ENCODE measurements around the gene COQ6. TPM values are rescaled to one million over a fixed set of nuclear protein-coding genes. Genes with fewer than 3 reads are reported as not detected.

Gene COQ6
- total RNA-seq, 1 experiment from 2014 or later = 21.9 TPM

DNA sequence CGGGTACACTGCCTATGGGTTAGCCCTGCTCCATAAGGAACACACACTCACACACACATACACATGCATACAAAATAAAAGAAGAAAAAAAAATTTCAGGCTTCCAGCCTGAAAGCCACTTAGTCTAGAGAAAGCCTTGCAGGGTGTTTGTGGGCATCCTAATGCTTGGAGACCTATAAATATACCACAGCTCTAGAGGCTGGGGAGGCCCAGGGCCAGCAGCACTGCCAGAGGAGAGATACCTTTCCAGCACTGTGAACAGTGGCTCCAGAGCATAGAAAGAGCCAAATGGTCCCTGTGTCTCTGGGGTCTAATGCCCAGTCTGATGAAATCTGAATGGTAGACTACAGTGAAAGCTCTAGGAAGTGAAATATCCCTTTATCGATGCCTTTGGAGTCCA is 13.1 kb upstream of the COQ6 start:
- no peak overlapping the region for H3K27ac Mint-ChIP-seq (ENCODE audit: unreplicated experiment)
- H3K4me3 Mint-ChIP-seq (ENCODE audit: low read depth, unreplicated experiment) = no peak overlapping the region
- TF ChIP-seq, protein P1, sequence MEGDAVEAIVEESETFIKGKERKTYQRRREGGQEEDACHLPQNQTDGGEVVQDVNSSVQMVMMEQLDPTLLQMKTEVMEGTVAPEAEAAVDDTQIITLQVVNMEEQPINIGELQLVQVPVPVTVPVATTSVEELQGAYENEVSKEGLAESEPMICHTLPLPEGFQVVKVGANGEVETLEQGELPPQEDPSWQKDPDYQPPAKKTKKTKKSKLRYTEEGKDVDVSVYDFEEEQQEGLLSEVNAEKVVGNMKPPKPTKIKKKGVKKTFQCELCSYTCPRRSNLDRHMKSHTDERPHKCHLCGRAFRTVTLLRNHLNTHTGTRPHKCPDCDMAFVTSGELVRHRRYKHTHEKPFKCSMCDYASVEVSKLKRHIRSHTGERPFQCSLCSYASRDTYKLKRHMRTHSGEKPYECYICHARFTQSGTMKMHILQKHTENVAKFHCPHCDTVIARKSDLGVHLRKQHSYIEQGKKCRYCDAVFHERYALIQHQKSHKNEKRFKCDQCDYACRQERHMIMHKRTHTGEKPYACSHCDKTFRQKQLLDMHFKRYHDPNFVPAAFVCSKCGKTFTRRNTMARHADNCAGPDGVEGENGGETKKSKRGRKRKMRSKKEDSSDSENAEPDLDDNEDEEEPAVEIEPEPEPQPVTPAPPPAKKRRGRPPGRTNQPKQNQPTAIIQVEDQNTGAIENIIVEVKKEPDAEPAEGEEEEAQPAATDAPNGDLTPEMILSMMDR (IDR thresholded peaks at IDR 0.05; ENCODE audit: unreplicated experiment) = no peak
- no peaks in the 10 kb centered on the region for H3K4me1 Mint-ChIP-seq (ENCODE audit: low read depth, unreplicated experiment)
- intact Hi-C loops (cut with micrococcal nuclease; ENCODE audit: unreplicated experiment) = no loop called here
- CTCF ChIA-PET = no interaction called here
- no peaks in the 10 kb centered on the region for H3K27me3 Mint-ChIP-seq (ENCODE audit: unreplicated experiment)
- BruUV-seq (replicated peaks) = no TSS peak
- no peak for DNase-seq
- peaks cover 23% of the 10 kb centered on the region for H3K36me3 Mint-ChIP-seq (ENCODE audit: insufficient read depth, unreplicated experiment)
- no peaks in the 10 kb centered on the region for H3K9me3 Mint-ChIP-seq (ENCODE audit: low read depth, unreplicated experiment)

DNA sequence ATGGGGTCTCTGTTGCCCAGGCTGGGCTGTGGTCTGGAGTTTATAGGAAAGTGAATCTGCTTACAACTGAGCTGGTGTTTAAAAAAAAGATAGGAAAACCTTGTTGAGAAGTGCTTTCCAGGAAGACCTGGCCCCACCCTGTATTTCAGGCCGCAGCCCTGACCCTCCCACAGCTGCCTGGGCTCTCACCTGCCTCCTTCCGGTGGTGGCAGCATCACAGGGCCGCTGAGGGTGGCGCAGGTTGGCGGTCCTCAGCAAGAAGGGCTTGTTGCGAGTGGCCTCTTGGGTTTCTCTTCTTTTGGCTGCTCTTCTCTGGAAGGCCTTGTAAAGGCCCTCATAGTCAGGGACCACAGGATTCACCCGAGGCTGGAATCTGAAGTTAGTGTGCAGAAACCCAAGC is 7.9 kb upstream of the COQ6 start:
- H3K27ac Mint-ChIP-seq (ENCODE audit: unreplicated experiment) = no peak overlapping the region
- intact Hi-C loops (cut with micrococcal nuclease; ENCODE audit: unreplicated experiment) = no loop called here
- TF ChIP-seq, protein P1 (IDR thresholded peaks at IDR 0.05; ENCODE audit: unreplicated experiment) = no peak
- peaks cover 12% of the 10 kb centered on the region for H3K4me1 Mint-ChIP-seq (ENCODE audit: low read depth, unreplicated experiment)
- H3K27me3 Mint-ChIP-seq (ENCODE audit: unreplicated experiment) = peaks cover 13% of the 10 kb centered on the region
- BruUV-seq (replicated peaks) = no TSS peak
- peaks cover 5% of the 10 kb centered on the region for H3K36me3 Mint-ChIP-seq (ENCODE audit: insufficient read depth, unreplicated experiment)
- DNase-seq = no peak
- no peaks in the 10 kb centered on the region for H3K9me3 Mint-ChIP-seq (ENCODE audit: low read depth, unreplicated experiment)
- CTCF ChIA-PET = interaction anchor here (0.6 kb wide), 1 partner anchor 87 kb away, joined by 3 read pairs; no protein-coding TSS in a partner anchor
- no peak overlapping the region for H3K4me3 Mint-ChIP-seq (ENCODE audit: low read depth, unreplicated experiment)

DNA sequence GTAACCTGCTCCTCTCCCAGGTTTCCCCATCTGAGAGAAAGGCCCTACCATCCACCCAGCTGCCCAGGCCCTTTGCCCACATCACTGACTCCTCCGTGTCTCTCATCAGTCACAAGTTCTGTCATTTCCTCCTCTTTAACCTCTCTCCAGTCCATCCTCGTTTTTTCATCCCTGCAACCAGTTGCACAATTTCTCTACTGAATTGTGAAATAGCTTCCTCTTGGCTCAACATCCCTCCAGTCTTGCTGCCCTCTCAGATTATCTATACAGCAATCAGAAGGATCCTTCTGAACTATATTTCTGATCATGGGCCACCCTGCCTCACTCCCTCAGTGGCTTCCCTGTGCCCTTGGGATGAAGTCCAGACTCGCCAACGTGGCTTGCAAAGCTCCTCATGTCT is 7.0 kb upstream of the COQ6 start:
- Mint-ChIP-seq H3K4me1 (ENCODE audit: low read depth, unreplicated experiment) (peaks cover 12% of the 10 kb centered on the region), H3K4me3 (ENCODE audit: low read depth, unreplicated experiment) (no peak overlapping the region), H3K27me3 (ENCODE audit: unreplicated experiment) (peaks cover 13% of the 10 kb centered on the region), H3K9me3 (ENCODE audit: low read depth, unreplicated experiment) (no peaks in the 10 kb centered on the region), H3K27ac (ENCODE audit: unreplicated experiment) (peak overlapping the region; percentile 76), H3K36me3 (ENCODE audit: insufficient read depth, unreplicated experiment) (peaks cover 5% of the 10 kb centered on the region)
- intact Hi-C loops (cut with micrococcal nuclease; ENCODE audit: unreplicated experiment) = no loop called here
- TF ChIP-seq, protein P1 (IDR thresholded peaks at IDR 0.05; ENCODE audit: unreplicated experiment) = no peak
- no TSS peak for BruUV-seq (replicated peaks)
- CTCF ChIA-PET = interaction anchor here (0.6 kb wide), 1 partner anchor 14 kb away, joined by 3 read pairs; no protein-coding TSS in a partner anchor
- no peak for DNase-seq

DNA sequence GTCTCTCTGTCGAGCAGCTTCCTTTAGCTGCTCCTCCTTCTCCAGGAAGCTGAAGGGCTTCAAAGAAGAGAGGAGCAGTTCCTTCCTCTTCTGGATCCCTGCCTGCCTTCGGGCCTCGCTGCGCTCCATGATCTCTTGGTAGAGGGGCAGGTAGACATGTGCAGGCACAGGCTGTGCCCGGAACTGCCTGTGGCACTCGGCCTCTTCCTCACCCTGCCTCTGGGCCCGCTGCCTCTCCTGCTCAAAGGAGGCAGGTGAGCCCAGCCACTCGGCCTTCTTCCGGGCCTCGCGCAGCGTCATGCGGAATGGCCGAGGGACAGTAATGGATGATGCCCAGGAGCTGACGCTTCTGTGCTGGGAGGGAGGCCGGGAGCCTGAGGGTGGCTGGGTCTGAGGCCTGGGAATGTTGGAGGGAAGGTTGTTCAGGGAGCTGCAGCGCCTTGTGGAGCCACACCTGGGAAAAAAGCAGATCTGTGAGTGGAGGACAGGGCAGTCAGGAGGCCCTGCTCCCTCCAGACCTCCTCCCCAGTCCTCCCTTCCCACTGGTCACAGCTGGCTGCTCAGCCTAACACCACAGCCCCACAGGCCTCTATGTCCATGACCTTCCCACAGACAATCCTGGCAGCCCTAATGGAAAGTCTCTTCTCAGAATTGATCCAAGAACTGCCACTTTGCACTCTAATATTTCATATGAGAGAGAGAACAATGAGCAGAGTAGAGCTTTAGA is 5.5 kb upstream of the COQ6 start:
- TF ChIP-seq, protein P1 (IDR thresholded peaks at IDR 0.05; ENCODE audit: unreplicated experiment) = no peak
- Mint-ChIP-seq H3K9me3 (ENCODE audit: low read depth, unreplicated experiment) (no peaks in the 10 kb centered on the region), H3K4me3 (ENCODE audit: low read depth, unreplicated experiment) (no peak overlapping the region), H3K4me1 (ENCODE audit: low read depth, unreplicated experiment) (peaks cover 12% of the 10 kb centered on the region), H3K36me3 (ENCODE audit: insufficient read depth, unreplicated experiment) (peaks cover 8% of the 10 kb centered on the region), H3K27me3 (ENCODE audit: unreplicated experiment) (peaks cover 13% of the 10 kb centered on the region), H3K27ac (ENCODE audit: unreplicated experiment) (no peak overlapping the region)
- intact Hi-C loops (cut with micrococcal nuclease; ENCODE audit: unreplicated experiment) = no loop called here
- DNase-seq = no peak
- BruUV-seq (replicated peaks) = no TSS peak
- CTCF ChIA-PET = no interaction called here

Data from Calu3 (cell line).